Measurements from ENCODE around the gene STXBP2. TPM values are rescaled to one million over a fixed set of nuclear protein-coding genes. Genes with fewer than 3 reads are reported as not detected.

STXBP2 gene
- 0.13 TPM in 1 of 2 replicates, not detected in the other for total RNA-seq (2014; rRNA removed; shearing (Covaris generic))

DNA sequence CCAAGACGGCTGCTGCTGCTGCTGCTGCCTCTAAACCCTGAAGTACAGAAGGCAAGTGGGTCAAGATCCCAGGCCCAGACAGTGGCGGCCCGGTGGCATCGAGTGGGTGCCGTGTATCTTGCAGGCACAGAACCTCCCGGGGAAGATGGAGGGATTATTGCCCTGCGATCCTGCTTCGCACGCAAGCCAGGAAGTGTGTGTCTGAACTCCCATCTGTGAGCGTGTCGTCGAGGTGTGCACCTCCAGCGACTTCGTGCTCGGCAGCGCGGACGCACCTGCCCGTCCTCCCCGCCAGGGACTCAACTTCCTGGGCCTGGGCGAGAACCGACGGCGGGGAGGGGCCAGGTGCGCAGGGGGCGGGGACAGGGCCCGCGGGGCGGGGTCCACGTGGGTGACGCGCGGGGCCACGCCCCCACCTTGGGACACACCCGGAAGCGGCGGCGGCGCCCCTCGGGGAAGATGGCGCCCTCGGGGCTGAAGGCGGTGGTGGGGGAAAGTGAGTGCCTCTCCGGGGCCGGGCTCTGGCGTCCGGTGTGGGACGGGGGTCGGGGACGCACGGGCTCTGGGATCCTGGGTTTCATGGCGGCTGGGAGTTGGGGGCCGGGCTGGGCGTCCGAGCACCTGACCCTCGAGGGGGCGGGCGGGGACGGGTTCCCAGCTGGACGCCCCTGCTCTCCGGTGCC is at the start of gene STXBP2:
TSS of gene STXBP2 (plus strand) at position 420 of the 683 bp plus-strand sequence. CDS start at position 460, 40 bp downstream.
- Histone ChIP-seq H3K27ac (no peak within 1 kb of the TSS), H3K4me1 (replicated peaks) (no peaks in the 10 kb centered on the region), H3K36me3 (0 out of 2 replicates have a peak, but pooled peaks cover 3% of the 10 kb centered on the region), H3K27me3 (replicated peaks) (peaks cover 31% of the 10 kb centered on the region), H3K4me3 (no peak within 1 kb of the TSS), H3K9me3 (replicated peaks) (no peaks in the 10 kb centered on the region; the same call in 1 of the 2 replicates)
- DNase-seq (ENCODE audit: low read depth in 1 of 2, low spot score in 2 of 2), result no peak

- Histone ChIP-seq H3K36me3 (no peaks in the 10 kb centered on the region), H3K27ac (no peak overlapping the region), H3K4me1 (replicated peaks) (no peaks in the 10 kb centered on the region), H3K4me3 (no peak overlapping the region), H3K9me3 (replicated peaks) (no peaks in the 10 kb centered on the region), H3K27me3 (replicated peaks) (peaks cover 16% of the 10 kb centered on the region)
- DNase-seq (ENCODE audit: low read depth in 1 of 2, low spot score in 2 of 2), result no peak
These were observed 47.1 kb upstream of the STXBP2 start for GRCh38 chr19:7589822-7590221.

- Histone ChIP-seq H3K4me1 (replicated peaks) (no peaks in the 10 kb centered on the region), H3K27me3 (replicated peaks) (peaks cover 20% of the 10 kb centered on the region), H3K27ac (no peak overlapping the region), H3K9me3 (replicated peaks) (no peaks in the 10 kb centered on the region), H3K36me3 (no peaks in the 10 kb centered on the region), H3K4me3 (no peak overlapping the region)
- DNase-seq (ENCODE audit: low read depth in 1 of 2, low spot score in 2 of 2), result no peak
These were observed 46.7 kb upstream of the STXBP2 start for GRCh38 chr19:7590256-7590655.

DNA sequence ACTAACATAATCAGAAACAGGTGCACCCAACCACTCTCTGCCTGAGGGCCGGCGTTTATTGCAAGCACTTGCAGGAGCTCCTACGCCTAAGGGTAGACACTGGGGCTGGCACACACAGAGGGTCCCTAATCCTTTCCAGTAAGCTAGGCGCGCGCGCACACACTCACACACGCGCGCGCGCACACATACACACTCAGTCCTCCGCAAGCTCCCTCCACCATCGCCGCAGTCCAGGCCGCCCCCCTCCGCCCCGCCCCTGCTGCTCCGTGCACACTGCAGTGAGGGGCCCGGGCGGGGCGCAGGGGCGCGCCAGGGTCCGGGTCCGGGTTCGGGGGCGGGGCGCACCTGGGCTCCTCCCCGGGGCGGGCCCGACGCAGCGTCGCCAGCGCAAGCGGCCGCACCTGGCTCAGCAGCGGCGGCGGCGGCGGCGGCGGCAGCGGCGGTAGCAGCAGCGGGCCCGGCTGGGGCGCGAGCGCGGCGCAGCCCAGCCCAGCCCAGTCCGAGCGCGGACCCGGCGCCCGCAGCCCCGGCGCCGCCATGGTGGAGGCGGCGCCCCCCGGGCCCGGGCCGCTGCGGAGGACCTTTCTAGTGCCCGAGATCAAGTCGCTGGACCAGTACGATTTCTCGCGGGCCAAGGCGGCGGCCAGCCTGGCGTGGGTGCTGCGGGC is 41.3 kb upstream of the STXBP2 start, which contains the start of gene CAMSAP3:
TSS of gene CAMSAP3 (plus strand) at position 398 of the 668 bp plus-strand sequence. CDS start at position 538, 140 bp downstream.
- Histone ChIP-seq H3K4me1 (replicated peaks) (no peaks in the 10 kb centered on the region), H3K4me3 (no peak within 1 kb of the TSS), H3K27ac (no peak within 1 kb of the TSS), H3K27me3 (replicated peaks) (peaks cover 46% of the 10 kb centered on the region), H3K9me3 (replicated peaks) (no peaks in the 10 kb centered on the region), H3K36me3 (no peaks in the 10 kb centered on the region)
- DNase-seq (ENCODE audit: low read depth in 1 of 2, low spot score in 2 of 2), result no peak

DNA sequence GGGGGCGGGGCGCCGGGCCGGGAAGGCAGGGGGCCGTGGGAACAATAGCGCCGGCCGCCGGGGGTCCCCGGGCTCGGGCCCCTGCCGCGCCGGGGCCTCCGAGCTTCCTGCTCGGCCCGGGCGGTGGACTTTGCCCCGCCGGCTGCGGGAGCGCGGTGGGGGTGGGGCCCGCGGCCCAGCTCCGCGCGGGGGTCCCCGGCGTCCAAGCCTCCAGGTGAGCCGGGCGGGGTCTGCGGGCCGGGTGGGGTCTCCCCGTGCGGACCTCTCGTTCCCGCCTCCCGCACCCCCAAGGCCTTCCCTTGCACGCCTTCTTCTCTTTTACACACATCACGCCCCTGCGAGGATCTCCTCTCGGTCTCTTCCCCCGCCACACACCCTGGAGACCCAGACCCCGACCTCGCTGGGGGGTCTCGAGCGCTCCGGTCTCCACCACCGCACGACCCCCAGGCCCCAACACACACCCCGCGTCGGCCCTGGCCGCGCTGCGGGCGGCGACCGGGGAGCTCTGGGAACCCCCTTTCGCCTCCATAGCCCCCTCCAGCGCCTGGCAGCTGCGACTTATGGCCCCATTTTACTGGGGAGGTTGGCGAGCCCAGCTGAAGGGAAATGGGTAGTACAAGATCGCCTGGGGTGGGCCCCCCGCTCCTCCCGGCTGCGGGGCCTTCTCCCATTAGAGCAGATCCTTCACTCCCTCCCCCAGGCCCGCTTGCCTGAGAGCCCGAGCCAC is 40.5 kb upstream of the STXBP2 start:
- Histone ChIP-seq H3K4me3 (no peak overlapping the region), H3K27ac (no peak overlapping the region), H3K9me3 (replicated peaks) (no peaks in the 10 kb centered on the region), H3K4me1 (replicated peaks) (no peaks in the 10 kb centered on the region), H3K27me3 (replicated peaks) (peaks cover 46% of the 10 kb centered on the region), H3K36me3 (no peaks in the 10 kb centered on the region)
- no peak for DNase-seq (ENCODE audit: low read depth in 1 of 2, low spot score in 2 of 2)

DNA sequence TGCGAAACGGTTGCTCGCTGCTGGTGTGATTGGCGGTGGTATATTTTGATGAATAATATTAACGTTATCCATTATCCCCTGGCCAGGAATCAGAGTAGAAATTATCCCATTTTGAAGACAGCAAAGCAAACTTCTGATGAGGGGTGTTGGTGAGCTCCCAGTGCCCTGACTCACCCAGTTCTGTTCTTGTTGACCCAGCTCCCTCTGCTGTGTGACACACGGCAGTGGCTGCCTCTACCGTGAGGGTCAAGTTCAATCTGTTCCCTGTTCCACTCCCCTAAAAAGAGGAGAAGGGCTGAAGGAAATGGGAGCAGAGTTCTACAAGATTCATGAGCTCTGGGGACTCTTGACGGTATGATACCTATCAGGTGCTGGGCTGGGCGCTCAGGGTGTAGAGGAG is 39.2 kb upstream of the STXBP2 start:
- DNase-seq (ENCODE audit: low read depth in 1 of 2, low spot score in 2 of 2), result no peak
- Histone ChIP-seq H3K36me3 (no peaks in the 10 kb centered on the region), H3K27me3 (replicated peaks) (peaks cover 50% of the 10 kb centered on the region), H3K9me3 (replicated peaks) (no peaks in the 10 kb centered on the region), H3K27ac (no peak overlapping the region), H3K4me1 (replicated peaks) (no peaks in the 10 kb centered on the region), H3K4me3 (no peak overlapping the region)

DNA sequence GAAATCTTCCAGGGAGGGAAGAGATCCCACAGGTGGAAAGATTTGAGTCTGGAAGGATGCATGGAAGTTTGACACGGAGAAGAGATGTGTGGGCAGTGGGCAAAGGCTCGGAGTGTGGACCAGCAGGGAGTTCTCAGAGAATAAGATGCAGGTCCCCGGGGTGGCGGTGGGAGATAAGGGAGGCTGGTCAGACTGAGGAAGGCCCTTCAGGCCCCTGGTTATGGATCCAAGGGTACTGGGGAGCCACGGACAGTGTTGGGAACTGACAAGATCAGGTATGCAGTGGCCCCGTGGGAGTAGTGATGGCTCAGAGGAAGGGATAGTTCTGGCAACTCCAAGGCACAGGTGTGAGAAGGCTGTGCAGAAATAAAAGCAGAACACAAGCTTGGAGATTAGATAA is 38.7 kb upstream of the STXBP2 start:
- peaks cover 50% of the 10 kb centered on the region for H3K27me3 ChIP-seq (replicated peaks)
- no peaks in the 10 kb centered on the region for H3K36me3 ChIP-seq

DNA sequence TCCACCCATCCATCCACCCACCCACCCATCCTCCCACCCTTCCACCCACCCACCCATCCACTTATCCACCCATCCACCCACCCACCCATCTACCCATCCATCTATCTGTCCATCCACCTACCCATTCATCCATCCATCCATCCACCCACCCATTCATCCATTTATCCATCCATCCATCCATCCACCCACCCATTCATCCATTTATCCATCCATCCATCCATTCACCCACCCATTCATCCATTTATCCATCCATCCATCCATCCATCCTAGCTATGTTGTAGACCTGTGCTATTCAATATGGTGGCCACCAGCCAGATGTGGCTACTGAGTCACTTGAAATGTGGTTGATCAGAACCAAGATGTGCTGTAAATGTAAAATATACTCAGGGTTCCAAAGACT is 36.2 kb upstream of the STXBP2 start:
- Histone ChIP-seq H3K4me3 (no peak overlapping the region), H3K9me3 (replicated peaks) (no peaks in the 10 kb centered on the region), H3K27me3 (replicated peaks) (peaks cover 26% of the 10 kb centered on the region), H3K4me1 (replicated peaks) (no peaks in the 10 kb centered on the region), H3K36me3 (no peaks in the 10 kb centered on the region), H3K27ac (no peak overlapping the region)
- DNase-seq (ENCODE audit: low read depth in 1 of 2, low spot score in 2 of 2), result no peak

More for the DNA sequence above, 38.7 kb upstream of the STXBP2 start:
- Histone ChIP-seq H3K9me3 (replicated peaks) (no peaks in the 10 kb centered on the region), H3K4me1 (replicated peaks) (no peaks in the 10 kb centered on the region), H3K4me3 (no peak overlapping the region), H3K27ac (no peak overlapping the region)
- DNase-seq (ENCODE audit: low read depth in 1 of 2, low spot score in 2 of 2), result no peak

DNA sequence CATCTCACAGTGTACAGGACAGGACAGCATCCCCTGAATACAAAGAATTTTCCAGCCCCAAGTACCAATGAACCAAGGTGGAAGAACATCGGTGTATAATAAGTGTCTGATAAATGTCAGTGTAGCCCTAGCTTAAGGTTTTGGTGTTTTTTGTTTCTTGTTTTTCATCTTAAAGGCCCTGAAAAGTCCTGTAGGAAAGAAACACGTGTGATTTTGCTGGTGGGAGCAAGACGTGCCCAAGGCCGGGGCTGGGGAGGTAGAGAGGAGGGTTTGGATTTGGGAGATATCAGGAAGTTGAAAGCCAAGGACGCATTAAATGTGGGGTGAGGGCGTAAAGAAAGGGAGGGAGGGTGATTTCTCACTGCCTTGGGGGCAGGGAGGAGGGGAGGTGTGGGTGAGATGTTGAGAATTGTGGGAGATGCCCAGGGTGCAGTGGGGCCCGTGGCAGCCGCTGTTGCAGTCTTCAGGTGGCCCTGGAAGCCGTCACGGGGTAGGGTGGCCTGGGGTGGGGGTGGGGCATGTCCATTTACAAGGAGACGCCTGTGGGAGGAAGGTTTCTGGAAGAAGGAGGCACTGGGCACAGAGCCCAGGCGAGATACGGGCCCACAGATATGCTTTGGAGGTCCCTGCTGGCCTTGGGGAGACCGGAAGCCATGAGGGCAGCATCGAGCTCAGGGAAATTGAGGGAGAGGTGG is 34.5 kb upstream of the STXBP2 start:
- Histone ChIP-seq H3K4me3 (no peak overlapping the region), H3K9me3 (replicated peaks) (no peaks in the 10 kb centered on the region), H3K27me3 (replicated peaks) (peaks cover 14% of the 10 kb centered on the region), H3K4me1 (replicated peaks) (no peaks in the 10 kb centered on the region), H3K36me3 (no peaks in the 10 kb centered on the region), H3K27ac (no peak overlapping the region)
- no peak for DNase-seq (ENCODE audit: low read depth in 1 of 2, low spot score in 2 of 2)

GRCh38 chr19:7602935-7603497 is 33.9 kb upstream of the STXBP2 start:
- no peak overlapping the region for H3K4me3 ChIP-seq
- no peaks in the 10 kb centered on the region for H3K4me1 ChIP-seq (replicated peaks)
- no peak for DNase-seq (ENCODE audit: low read depth in 1 of 2, low spot score in 2 of 2)
- H3K9me3 ChIP-seq (replicated peaks), result no peaks in the 10 kb centered on the region
- no peak overlapping the region for H3K27ac ChIP-seq
- 0 out of 2 replicates have a peak, but pooled peaks cover 9% of the 10 kb centered on the region for H3K27me3 ChIP-seq (replicated peaks)
- no peaks in the 10 kb centered on the region for H3K36me3 ChIP-seq

DNA sequence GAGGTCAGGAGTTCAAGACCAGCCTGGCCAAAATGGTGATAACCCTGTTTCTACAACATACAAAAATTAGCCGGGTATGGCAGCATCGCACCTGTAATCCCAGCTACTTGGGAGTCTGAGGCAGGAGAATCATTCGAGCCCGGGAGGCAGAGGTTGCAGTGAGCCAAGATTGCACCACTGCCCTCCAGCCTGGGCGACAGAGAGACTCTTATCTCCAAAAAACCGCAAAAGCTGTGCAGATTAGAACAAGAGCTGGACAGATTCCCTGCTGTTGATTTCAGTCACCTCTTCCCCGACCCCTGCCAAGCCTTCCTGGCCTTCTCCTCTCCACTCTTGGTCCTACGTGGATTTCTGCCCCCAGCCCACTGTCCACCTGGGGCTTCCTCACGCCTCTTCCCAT is 33.0 kb upstream of the STXBP2 start:
- Histone ChIP-seq H3K36me3 (no peaks in the 10 kb centered on the region), H3K4me3 (no peak overlapping the region), H3K4me1 (replicated peaks) (no peaks in the 10 kb centered on the region), H3K27me3 (replicated peaks) (0 out of 2 replicates have a peak, but pooled peaks cover 3% of the 10 kb centered on the region), H3K9me3 (replicated peaks) (no peaks in the 10 kb centered on the region), H3K27ac (no peak overlapping the region)
- no peak for DNase-seq (ENCODE audit: low read depth in 1 of 2, low spot score in 2 of 2)

- peak; percentile 22 to 46 for DNase-seq (ENCODE audit: low read depth in 1 of 2, low spot score in 2 of 2)
- no peaks in the 10 kb centered on the region for H3K9me3 ChIP-seq (replicated peaks)
- 0 out of 2 replicates have a peak, but pooled peaks cover 3% of the 10 kb centered on the region for H3K27me3 ChIP-seq (replicated peaks)
- no peak overlapping the region for H3K27ac ChIP-seq
- no peaks in the 10 kb centered on the region for H3K4me1 ChIP-seq (replicated peaks)
- no peaks in the 10 kb centered on the region for H3K36me3 ChIP-seq
- H3K4me3 ChIP-seq, result no peak overlapping the region
These were observed 31.3 kb upstream of the STXBP2 start for GRCh38 chr19:7605490-7606222.
